Measurements from ENCODE around the gene CHD5.

- TF ChIP-seq CTCF (IDR thresholded peaks at IDR 0.05; ENCODE audit: low read length), result no peak
- TF ChIP-seq EZH2phosphoT487 (IDR thresholded peaks at IDR 0.05; ENCODE audit: low read length), result no peak
These were observed 17.8 kb downstream of the CHD5 start for GRCh38 chr1:6162341-6162740.

All from MM.1S (cell line).